SH-SY5Y (cell line): ENCODE data around the gene ATP5F1E.

Source experiments
- GATA2 ChIP-seq: IDR thresholded peaks from 2 replicates; pipeline ENCODE4 v1.6.1; 2011; ENCODE audit warnings: mild to moderate bottlenecking, low read depth, low read length
- GATA3 ChIP-seq: IDR thresholded peaks from 2 replicates; pipeline ENCODE4 v1.6.1; 2011; ENCODE audit warnings: low read depth, mild to moderate bottlenecking, low read length, moderate library complexity

ATP5F1E gene

GRCh38 chr20:59006864-59007664 lies 25.1 kb downstream of the ATP5F1E start, which contains the start of gene CTSZ:
Gene CTSZ, minus strand, starts transcription at chr20:59007254. Its CDS starts 126 bp downstream, at chr20:59007128.
- TF ChIP-seq GATA3 (no peak), GATA2 (no peak)

DNA sequence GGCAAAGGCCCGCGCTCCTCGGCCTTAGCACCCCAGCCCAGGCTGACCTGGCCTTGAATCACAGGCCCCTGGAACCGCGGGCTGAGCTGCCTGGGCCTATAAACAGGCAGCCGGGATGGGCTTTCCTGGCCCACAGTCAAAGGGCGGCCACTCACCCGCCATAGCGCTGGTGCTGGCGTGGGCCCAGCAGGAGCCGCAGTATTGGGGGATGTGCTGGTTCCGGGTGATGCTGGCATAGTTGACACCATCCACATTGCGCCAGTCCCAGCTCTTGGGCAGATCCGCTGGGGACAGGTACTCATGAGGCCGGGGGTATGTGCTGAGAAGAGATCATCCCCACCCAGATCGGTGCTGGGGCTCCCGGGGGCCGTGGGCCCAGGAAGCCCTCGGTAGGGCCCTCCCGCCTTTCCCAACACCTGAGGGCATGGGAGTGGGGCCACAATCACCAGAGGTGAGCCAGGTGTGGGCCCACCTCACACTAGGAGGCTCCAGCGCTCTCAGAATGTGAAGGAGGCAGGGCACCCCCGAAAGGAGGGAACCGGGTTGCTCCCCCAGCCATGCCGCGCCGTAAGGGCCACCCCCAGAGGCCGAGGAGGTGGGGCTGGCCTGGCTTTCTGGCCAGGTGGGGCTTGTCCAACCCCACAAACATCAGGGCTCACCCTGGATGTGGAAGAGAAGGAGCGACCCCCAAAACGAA lies 25.8 kb downstream of the ATP5F1E start:
- TF ChIP-seq GATA3 (no peak), GATA2 (no peak)

DNA sequence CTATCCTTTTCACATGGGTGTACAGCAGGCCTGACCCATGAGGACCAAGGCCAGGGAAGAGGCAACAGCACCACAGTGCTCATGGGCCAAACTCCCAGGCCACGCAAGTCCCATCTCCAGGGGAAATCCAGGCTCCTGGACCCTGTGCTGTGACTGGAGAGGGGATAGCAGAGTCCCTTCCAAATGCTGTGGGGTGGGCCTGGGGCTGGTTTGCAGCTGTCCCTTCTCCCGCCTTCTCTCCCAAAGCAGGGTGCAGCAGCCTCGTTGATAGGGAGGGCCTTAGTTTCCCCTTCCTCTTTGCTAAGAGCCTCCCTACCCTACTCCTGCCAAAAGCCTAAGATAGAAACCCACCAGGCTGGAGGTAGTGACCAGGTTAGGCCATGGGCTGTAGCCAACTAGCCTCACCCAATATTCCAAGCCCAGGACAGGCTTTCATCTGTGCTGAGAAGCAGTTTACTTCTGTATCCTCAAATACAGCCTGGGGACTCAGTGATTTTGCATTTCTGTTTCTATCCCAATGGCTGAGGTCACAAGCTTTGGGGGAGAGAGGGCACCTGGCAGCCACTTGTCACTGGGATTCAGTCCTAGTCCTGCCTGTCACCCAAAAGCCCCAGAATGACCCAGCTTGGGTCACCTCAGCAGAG lies 26.5 kb downstream of the ATP5F1E start:
- TF ChIP-seq GATA3 (no peak), GATA2 (no peak)

DNA sequence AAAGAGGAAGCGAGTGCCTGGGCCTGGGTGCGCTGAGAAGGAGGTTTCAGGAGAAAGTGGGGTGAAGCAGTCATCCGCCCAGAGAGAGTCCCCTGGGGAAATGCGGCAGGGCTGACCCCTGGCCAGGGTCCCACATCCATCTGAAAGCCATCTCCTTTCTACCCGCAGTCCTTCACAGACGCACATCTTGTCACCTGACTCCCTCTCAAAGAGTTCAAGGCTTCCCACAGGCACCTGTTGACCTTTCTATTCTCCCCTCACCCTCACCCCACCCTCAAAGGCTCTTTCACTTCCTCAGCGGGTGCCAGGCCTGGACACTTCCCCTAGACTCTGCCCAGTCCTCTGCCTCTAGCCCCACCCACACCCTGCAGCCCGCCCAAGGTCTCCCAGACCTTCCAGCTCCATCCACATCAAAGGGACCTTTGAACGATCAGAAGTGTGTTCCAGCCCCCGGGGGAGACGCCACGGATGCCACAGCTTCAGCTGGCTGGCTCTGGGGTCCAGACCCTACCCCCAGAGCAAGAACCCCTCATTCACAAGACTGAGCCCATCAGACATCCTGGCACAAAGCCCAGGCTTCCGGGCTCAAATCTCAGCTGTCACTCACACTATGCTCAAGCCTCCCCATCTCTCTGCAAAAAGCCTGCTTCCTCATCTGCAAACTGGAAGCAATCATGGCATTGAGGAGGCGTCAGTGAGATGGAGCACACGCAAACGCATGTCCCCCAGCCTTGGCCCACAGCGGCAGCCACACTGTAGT lies 27.2 kb downstream of the ATP5F1E start:
- TF ChIP-seq GATA3 = no peak

GRCh38 chr20:59004493-59004762 lies 27.7 kb downstream of the ATP5F1E start:
- no peak for TF ChIP-seq GATA2
- no peak for TF ChIP-seq GATA3

GRCh38 chr20:59003836-59004492 lies 28.2 kb downstream of the ATP5F1E start:
- no peak for TF ChIP-seq GATA3
- no peak for TF ChIP-seq GATA2

DNA sequence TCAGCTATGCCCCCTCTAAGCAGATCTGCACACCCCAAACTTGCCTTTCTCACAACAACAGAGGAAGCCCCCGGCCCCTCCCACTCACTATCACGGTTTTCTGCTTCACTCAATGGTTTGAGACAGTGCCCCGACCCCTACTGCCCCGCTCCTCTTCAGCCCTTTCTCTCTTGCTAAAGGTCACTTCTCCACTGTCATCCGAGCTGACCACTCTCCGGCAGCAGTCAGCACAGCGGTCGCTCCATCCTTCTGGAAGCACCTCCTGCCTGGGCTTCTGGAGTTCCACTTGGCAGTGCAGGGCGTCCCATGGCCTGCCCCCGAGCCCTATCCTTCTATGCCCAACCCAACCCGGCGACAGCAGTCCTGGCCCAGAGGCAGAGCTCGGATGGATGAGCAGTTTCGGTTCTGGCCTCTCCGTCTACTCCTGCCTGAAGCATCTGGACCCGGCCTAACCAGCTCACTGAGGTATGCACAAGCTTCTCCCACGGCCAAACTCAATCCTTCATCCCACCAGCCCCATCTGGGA lies 29.2 kb downstream of the ATP5F1E start:
- TF ChIP-seq GATA2 (no peak), GATA3 (no peak)

DNA sequence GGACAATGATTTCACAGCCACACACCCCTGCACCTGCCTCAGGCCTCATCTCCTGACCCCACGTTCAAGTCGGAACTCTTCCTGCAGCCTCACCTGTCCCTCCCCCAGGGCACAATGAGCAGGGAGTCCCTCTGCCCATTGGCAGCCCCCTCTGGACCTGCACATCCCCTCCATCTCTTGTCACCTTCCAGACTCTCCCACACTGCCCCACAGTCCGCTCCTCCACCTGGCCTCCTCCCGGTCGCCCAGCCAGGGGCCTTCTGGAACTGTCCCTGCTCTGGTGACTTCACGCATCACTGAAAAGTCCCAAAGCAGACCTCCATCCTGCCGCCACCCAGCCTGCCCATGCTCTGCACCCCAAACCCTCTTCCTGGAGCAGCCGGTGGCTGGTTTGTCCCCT lies 29.7 kb downstream of the ATP5F1E start:
- TF ChIP-seq GATA2 = no peak
- TF ChIP-seq GATA3 = no peak

- no peak for TF ChIP-seq GATA3
- TF ChIP-seq GATA2 = no peak
These were observed 30.5 kb downstream of the ATP5F1E start for GRCh38 chr20:59001449-59002171.

- TF ChIP-seq GATA2 (no peak), GATA3 (no peak)
These were observed 31.1 kb downstream of the ATP5F1E start for GRCh38 chr20:59001068-59001448.

GRCh38 chr20:59000326-59000725 lies 31.8 kb downstream of the ATP5F1E start:
- TF ChIP-seq GATA3 (no peak), GATA2 (no peak)

GRCh38 chr20:58998656-58999055 lies 33.5 kb downstream of the ATP5F1E start:
- TF ChIP-seq GATA3 (no peak), GATA2 (no peak)

- TF ChIP-seq GATA2 = no peak
- TF ChIP-seq GATA3 = no peak
These were observed 34.9 kb downstream of the ATP5F1E start for GRCh38 chr20:58997141-58997770.
